GM18499 (cell line): ENCODE results near the gene MRPL27.

Experiments
- ATAC-seq: cut with Tn5 transposase; IDR thresholded peaks from one replicate; pipeline ENCODE4 v1.9.1; 2021; ENCODE audit warnings: moderate number of reproducible peaks; ENCODE audit not compliant: insufficient read depth, unreplicated experiment

MRPL27 gene

DNA sequence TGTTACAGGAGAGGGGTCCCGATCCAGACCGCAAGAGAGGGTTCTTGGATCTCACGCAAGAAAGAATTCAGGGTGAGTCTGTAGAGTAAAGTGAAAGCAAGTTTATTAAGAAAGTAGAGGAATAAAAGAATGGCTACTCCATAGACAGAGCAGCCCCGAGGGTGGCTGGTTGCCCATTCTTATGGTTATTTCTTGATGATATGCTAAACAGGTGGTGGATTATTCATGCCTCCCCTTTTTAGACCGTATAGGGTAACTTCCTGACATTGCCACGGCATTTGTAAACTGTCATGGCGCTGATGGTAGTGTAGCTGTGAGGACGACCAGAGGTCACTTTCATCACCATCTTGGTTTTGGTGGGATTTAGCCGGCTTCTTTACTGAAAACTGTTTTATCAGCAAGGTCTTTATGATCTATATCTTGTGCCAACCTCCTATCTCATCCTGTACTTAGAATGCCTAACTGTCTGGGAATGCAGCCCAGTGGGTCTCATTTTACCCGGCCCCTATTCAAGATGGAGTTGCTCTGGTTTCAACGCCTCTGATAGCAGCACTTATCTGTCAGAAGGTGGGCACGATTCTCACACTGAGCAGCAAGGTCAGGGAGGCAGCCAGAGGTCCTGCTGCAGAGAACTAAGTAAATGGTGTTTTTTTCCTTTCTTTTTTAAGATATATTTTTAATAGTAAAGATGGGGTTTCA is 53.5 kb downstream of the MRPL27 start:
- no peak for ATAC-seq

DNA sequence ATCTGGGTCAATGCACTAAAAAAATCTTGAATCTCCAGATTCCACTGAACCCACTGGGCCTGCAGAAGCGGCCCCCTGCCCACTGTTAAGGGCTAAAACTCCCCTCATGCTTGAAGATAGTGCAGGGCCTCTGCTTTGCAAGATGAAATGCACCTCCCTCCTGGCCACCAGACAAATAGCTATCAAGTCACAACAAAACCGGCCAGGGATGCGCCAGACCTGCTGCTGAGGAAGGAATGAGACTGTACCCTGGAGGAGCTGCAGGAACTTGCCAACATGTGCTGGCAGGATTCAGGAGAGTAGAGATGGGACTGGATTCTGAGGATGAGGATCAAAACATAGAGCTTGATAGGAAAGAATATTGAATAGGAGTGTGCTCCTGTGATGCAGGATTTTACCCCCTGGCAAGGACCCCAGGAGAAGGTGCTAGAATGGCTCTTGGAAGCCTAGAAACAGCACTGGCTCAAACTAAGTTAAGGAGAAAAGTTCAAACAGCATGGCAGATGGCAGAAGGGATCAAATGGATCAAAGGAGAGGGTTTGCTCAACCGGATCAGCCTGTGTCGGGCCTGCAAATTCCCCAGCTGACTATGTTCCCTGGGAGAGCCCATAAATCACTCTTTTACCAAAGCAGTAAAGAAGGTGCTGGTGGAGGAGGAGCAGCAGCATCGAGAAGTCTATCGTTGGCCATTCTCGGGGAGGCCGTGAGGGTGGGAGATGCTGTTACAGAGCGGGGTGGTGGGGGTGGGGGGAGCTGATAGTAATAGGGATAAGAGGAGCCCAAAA is 54.3 kb downstream of the MRPL27 start:
- no peak for ATAC-seq
